ENCODE data around the gene COLGALT1.

The COLGALT1 gene

GRCh38 chr19:17602217-17602616, 46.8 kb downstream of the COLGALT1 start:
- DNase-seq = no peak

GRCh38 chr19:17602872-17603510, 47.5 kb downstream of the COLGALT1 start:
- no peak for DNase-seq

DNA sequence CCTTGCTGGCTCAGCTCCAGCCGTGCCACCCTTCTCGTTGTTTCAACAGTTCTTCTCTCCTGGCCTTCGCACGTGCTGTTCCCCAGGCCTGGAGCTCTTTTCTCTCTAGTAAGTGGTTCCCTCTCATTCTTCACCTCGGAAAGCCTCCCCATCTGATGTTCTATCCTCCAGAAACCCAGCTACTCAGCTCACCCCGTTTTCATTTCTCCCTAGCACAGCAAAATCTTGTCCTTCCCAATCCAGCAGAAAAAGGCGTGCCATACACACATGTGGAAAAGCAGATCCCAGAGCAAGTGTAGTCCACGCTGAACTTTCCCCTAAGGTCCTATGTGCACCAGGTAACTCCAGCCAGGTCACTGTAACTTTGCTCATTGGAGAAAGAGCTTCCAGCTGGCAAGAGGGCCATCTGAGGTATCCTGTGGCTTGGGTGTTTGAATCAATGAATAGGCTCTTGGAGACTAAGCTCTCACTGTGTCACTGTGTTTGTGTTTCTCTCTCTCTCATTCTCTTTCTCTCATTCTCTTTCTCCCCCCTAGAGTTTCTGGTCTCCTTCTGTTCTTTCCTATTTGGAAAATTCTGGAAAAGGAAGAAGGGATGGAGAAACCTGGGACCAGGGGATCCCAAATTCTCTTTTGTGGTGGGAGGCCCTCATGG, 49.0 kb downstream of the COLGALT1 start:
- DNase-seq = no peak

GRCh38 chr19:17605117-17605516, 49.7 kb downstream of the COLGALT1 start:
- no peak for DNase-seq

DNA sequence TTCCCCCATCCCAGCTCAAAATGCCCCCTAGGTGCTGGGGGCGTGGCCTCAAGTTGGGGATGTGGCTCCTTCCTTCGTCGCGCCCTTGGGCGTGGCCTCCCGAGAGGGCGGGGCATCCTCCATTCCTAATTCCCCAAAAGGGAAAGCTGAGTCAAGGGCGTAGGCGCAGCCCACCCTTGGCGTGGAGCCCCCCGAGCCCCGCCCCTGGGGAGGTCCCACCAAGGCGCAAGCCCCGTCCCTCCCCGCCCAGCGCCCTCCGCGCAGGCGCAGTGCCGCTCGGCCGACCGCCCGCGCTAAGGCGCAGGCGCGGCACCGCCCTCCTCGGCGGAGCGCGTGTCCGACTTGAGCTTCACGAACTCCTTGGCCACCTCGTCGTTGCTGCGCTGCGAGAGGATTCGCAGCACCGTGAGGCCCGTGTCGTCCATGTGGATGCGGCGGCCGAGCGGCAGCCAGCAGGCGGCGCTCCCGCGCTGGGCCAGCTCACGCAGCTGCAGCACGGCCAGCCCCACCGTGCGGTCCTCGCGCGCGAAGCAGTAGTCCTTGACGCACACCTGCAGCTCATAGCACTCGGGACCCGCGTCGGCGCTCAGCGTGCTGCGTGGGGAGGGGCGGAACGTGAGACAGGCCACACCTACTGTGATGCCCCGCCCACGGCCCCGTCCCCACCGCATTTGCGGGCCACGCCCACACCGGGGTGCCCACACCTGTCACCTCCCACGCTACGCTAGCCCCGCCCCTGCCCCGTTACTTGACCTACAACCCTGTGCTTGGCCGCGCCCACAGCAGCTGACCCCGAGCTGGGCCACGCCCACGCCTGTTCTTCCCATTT, 50.5 kb downstream of the COLGALT1 start:
- DNase-seq = no peak

DNA sequence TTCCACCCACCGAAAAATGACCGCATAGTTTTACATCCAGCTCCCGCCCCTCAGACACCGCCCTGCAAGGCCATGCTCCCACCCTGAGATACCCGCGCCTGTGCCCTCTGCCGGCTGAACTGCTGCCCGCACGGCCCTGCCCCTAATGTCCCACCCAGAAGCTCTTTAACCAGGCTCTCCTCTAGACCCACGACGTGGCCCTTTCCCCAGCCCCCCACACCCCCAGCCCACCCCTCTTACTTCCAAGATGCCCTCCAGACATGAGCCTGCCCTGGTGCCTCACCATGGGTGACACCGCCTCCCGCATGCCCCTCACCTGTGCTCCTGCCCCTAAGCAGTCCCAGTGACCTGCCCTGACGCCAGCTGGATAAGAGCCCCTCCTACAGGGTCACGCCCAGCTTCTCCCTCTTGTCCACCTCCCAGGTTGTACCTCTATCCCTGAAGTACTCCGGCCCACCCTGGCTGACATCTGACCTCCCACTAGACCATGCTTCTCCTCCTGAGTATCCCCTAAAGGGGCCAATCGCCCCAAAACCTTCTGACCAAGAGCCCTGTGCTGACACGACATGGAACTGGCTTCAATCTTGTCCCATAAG, 51.2 kb downstream of the COLGALT1 start:
- no peak for DNase-seq

DNA sequence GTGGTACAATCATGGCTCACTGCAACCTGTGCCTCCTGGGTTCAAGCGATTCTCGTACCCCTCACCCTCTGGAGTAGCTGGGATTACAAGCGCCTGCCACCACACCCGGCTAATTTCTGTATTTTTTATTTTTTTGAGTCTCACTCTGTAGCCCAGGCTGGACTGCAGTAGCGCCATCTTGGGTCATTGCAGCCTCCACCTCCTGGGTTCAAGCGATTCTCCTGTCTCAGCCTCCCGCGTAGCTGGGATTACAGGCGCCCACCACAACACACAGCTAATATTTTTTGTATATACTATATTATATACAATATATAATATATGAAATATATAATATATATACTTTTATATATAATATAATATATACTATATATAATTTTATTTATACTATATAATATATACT, 52.5 kb downstream of the COLGALT1 start:
- DNase-seq = no peak

GRCh38 chr19:17610384-17610783, 54.9 kb downstream of the COLGALT1 start:
- DNase-seq = no peak

- DNase-seq = no peak
Measured at GRCh38 chr19:17611462-17612244, 56.2 kb downstream of the COLGALT1 start.

- no peak for DNase-seq
Measured at GRCh38 chr19:17614476-17614875, 59.0 kb downstream of the COLGALT1 start.

DNA sequence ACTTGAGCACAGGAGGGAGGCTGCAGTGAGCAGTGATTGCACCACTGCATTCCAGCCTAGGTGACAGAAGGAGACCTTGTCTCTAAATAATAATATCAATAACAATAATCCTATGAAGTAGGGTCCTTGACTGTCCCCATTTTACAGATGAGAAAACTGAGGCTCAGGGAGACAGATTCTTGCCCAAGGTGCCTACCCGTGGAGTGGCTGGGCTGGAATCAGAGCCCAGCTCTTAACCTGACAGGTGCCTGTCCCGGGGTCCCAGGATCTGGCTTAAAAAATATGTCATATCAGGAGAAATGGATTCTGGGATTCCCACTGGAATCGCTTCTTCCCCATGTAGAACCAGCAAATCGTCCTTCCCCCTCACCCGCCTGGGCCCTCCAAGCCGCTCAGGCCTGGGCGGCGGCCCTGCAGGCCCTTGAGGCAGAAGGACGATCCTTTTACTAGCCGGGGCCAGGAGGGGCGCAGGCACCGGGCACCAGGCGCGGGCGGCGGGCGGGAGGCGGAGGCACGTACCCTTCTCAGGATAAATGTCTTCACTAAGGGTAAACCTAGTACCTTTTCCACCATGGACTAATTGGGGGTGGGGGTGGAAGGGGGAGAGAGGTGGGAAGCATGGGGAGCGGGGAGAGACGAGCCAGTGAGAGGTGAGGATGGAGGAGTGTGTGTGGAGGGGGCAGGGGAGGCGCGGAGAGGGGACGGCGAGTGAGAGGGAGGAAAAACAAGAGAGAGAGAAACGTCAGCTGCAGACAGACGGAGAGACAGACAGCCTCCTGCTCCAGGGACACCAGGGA, 60.6 kb downstream of the COLGALT1 start:
- DNase-seq = no peak

- DNase-seq = no peak
Measured at GRCh38 chr19:17616686-17616960, 61.2 kb downstream of the COLGALT1 start.

GRCh38 chr19:17616961-17617806, 61.7 kb downstream of the COLGALT1 start:
- DNase-seq = no peak

DNA sequence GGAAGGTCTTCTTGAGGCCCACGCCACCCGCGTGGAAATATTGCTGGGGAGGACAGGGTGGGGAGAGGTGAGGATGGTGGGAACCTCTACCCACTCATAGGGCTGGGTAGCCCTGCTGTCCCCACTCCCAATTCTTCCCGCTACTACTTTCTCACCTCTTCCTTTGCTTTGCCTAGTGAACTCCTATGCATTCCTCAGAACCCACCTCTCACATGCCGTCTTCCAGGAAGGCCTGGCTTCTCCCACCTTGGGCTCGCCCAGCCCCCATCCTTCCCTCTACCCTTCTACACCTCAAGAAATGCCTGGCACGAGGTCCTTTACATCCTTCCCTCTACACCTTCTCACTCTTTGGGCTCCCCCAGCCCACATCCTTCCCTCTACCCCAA, 62.4 kb downstream of the COLGALT1 start:
- DNase-seq = no peak

GRCh38 chr19:17618281-17618903, 62.9 kb downstream of the COLGALT1 start:
- no peak for DNase-seq

- no peak for DNase-seq
Measured at GRCh38 chr19:17618936-17619335, 63.5 kb downstream of the COLGALT1 start.

DNA sequence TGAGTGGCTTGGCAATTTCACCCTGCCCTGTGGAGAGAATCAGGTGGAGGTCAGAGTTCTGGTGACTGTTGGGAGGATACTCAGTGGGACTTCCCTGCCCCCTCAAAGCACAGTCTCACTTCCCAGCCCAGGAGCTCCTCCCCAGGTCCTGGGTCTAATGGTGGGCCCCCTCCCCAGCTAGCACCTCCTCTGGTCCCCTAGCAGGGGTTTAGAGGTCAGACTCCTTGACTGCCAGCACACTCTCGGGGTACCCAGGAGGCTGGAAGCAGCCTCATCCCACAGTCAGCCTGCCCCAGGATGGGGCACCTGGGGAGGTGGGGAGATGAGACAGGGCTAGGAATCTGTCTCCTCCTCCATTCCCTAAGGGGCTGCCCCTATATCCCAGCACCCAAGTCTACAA, 65.2 kb downstream of the COLGALT1 start:
- no peak for DNase-seq

GRCh38 chr19:17623224-17623935, 67.9 kb downstream of the COLGALT1 start:
- DNase-seq = no peak

DNA sequence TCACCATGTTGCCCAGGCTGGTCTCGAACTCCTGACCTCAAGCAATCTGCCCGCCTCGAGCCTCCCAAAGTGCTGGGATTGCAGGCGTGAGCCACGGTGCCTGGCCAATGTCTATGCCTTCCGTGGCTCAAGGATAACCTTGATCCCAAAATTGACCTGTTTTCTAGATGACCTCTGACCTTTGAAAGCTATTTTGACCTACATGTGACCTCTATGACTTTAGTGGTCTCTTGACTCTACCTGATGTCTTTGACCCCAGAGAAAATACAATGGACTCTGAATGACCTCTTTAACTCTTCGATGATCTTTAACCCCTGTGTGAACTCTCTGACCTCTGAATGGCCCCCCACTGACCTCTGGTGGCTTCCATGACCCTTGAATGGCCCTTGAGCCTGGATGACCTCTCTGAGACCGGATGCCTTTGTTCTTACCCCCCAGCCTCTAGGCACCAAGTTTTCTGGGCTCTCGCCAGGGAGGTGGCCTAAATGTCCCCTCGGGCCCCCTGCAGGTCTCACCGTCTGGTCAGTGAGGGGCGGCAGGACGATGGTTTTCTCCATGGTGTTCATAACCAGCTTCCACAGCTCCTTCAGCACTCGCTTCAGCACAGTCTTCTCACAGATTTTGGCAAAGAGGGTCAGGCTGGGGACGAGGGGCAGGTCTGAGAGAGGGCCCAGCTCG, 69.0 kb downstream of the COLGALT1 start:
- no peak for DNase-seq

Data from SHP77 (cell line).